Lower leg skin (tissue), 3 donors: ENCODE results near the gene TRAPPC6A.

Experiments
- CTCF ChIP-seq, 3 donors: fragments of 450-650 bp; IDR thresholded peaks; one replicate each; pipeline ENCODE4 v1.5.1; 2016; ENCODE audit warnings: antibody characterized with exemption in 3 of 3, mild to moderate bottlenecking in 3 of 3, moderate library complexity in 2 of 3
- POLR2A ChIP-seq, 2 donors: fragments of 450-650 bp; IDR thresholded peaks; one replicate each; pipeline ENCODE4 v1.6.1; 2016 to 2017; ENCODE audit warnings: antibody characterized with exemption in 2 of 2, mild to moderate bottlenecking in 1 of 2, moderate library complexity in 1 of 2

GRCh38 chr19:45154064-45154827 lies 23.8 kb downstream of the TRAPPC6A start:
- no peak for TF ChIP-seq CTCF (IDR thresholded peaks at IDR 0.05)
- no peak for TF ChIP-seq POLR2A (IDR thresholded peaks at IDR 0.05)
